ENCODE results near the gene TRIM16.
"Not testable (repeated sequence)": the region's sequence is repeated elsewhere in the genome, so short reads cannot be mapped to it uniquely, and the experiment has no call there.

DNA sequence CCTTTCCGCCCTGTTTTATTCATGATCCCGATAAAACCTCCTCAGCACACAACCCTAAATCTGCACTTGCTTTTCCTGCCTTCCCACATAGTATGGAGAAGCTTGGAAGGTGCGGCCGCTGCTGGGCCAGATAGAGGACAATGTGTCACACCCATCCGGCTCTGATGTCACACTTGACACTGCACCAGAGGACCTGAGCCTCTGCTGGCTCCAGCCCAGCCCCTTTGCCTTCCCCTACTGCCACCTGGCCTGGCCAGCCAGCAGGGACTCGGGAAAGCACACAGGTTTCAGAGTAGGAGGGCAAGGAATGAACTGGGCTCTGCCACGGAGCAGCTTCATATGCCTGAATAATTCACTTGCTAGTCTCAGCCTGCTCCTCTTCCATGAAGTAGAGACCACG is 62.0 kb downstream of the TRIM16 start:
- TF ChIP-seq, protein P1, sequence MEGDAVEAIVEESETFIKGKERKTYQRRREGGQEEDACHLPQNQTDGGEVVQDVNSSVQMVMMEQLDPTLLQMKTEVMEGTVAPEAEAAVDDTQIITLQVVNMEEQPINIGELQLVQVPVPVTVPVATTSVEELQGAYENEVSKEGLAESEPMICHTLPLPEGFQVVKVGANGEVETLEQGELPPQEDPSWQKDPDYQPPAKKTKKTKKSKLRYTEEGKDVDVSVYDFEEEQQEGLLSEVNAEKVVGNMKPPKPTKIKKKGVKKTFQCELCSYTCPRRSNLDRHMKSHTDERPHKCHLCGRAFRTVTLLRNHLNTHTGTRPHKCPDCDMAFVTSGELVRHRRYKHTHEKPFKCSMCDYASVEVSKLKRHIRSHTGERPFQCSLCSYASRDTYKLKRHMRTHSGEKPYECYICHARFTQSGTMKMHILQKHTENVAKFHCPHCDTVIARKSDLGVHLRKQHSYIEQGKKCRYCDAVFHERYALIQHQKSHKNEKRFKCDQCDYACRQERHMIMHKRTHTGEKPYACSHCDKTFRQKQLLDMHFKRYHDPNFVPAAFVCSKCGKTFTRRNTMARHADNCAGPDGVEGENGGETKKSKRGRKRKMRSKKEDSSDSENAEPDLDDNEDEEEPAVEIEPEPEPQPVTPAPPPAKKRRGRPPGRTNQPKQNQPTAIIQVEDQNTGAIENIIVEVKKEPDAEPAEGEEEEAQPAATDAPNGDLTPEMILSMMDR (conservative IDR thresholded peaks at IDR 0.05; ENCODE audit: low read depth, low read length), result not testable (repeated sequence)
- not testable (repeated sequence) for TF ChIP-seq POLR2A (IDR thresholded peaks at IDR 0.05; ENCODE audit: low read depth, low read length); NFE2L2 (IDR thresholded peaks at IDR 0.05; ENCODE audit: low read depth, low read length); MAZ (IDR thresholded peaks at IDR 0.05; ENCODE audit: borderline replicate concordance, low read depth, low read length); CHD1 (IDR thresholded peaks at IDR 0.05; ENCODE audit: low read depth, low read length); CEBPB (IDR thresholded peaks at IDR 0.05; ENCODE audit: low read depth, low read length); MXI1 (IDR thresholded peaks at IDR 0.05; ENCODE audit: borderline replicate concordance, low read depth, low read length); SMC3 (IDR thresholded peaks at IDR 0.05; ENCODE audit: low read depth, low read length)
- TF ChIP-seq, protein P2, sequence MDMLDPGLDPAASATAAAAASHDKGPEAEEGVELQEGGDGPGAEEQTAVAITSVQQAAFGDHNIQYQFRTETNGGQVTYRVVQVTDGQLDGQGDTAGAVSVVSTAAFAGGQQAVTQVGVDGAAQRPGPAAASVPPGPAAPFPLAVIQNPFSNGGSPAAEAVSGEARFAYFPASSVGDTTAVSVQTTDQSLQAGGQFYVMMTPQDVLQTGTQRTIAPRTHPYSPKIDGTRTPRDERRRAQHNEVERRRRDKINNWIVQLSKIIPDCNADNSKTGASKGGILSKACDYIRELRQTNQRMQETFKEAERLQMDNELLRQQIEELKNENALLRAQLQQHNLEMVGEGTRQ (IDR thresholded peaks at IDR 0.05; ENCODE audit: low read depth, low read length), result not testable (repeated sequence)

All from IMR-90 (cell line).